Duodenal mucosa (tissue), 2 donors: Measurements from ENCODE around the gene CACNA2D3.

Experiments
- H3K27ac ChIP-seq: one replicate; pipeline ENCODE4 v1.7.0; 2013; ENCODE audit warnings: low read depth, low read length
- H3K27me3 ChIP-seq, 2 donors: one replicate each; pipeline ENCODE4 v1.7.0; 2013; ENCODE audit warnings: low read length in 2 of 2, control low read depth in 1 of 2; ENCODE audit not compliant: insufficient read depth in 2 of 2, control insufficient read depth in 1 of 2
- H3K36me3 ChIP-seq, 2 donors: one replicate each; pipeline ENCODE4 v1.7.0; 2013; ENCODE audit warnings: low read length in 2 of 2, control low read depth in 1 of 2; ENCODE audit not compliant: insufficient read depth in 2 of 2, control insufficient read depth in 1 of 2
- H3K4me1 ChIP-seq, 2 donors: one replicate each; pipeline ENCODE4 v1.7.0; 2013; ENCODE audit warnings: low read length in 2 of 2, control low read depth in 1 of 2; ENCODE audit not compliant: insufficient read depth in 2 of 2, control insufficient read depth in 1 of 2
- H3K4me3 ChIP-seq, 2 donors: one replicate each; pipeline ENCODE4 v1.7.0; 2013; ENCODE audit warnings: low read length in 2 of 2, low read depth in 1 of 2
- H3K9ac ChIP-seq, 2 donors: one replicate each; pipeline ENCODE4 v1.7.0; 2013; ENCODE audit warnings: low read length in 2 of 2, low read depth in 1 of 2
- H3K9me3 ChIP-seq, 2 donors: one replicate each; pipeline ENCODE4 v1.7.0; 2013; ENCODE audit warnings: low read length in 2 of 2, control low read depth in 1 of 2; ENCODE audit not compliant: control insufficient read depth in 1 of 2

Gene CACNA2D3

DNA sequence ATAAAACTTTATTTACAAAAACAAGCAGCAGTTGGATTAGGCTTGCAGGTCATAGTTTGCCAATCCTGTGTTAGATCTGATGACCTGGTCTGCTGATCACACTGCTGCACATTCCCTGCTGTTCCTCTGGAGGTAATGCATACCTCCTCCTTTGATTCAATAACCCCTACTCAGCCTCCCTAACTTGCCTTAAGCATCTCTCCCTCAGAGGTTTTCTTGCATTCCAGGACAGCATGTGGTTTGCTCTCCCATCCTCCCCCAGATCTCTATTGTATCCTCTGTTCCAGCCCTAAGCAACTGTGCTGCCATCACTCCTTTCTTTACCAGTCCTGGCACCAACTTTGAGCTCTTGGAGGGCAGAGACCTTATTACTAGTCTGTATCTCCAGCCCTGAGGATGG is 63.4 kb downstream of the CACNA2D3 start:
- Histone ChIP-seq H3K36me3 (no peaks in the 10 kb centered on the region), H3K9ac (no peak overlapping the region), H3K27me3 (no peaks in the 10 kb centered on the region), H3K4me3 (no peak overlapping the region), H3K4me1 (no peaks in the 10 kb centered on the region), H3K9me3 (no peaks in the 10 kb centered on the region), H3K27ac (no peak overlapping the region)

- H3K27me3 ChIP-seq, result no peaks in the 10 kb centered on the region
- H3K4me3 ChIP-seq, result no peak overlapping the region
- no peaks in the 10 kb centered on the region for H3K9me3 ChIP-seq
- H3K9ac ChIP-seq, result no peak overlapping the region
- H3K36me3 ChIP-seq, result no peaks in the 10 kb centered on the region
- H3K27ac ChIP-seq, result no peak overlapping the region
- no peaks in the 10 kb centered on the region for H3K4me1 ChIP-seq
Observed at GRCh38 chr3:54188176-54188791, 65.9 kb downstream of the CACNA2D3 start.

DNA sequence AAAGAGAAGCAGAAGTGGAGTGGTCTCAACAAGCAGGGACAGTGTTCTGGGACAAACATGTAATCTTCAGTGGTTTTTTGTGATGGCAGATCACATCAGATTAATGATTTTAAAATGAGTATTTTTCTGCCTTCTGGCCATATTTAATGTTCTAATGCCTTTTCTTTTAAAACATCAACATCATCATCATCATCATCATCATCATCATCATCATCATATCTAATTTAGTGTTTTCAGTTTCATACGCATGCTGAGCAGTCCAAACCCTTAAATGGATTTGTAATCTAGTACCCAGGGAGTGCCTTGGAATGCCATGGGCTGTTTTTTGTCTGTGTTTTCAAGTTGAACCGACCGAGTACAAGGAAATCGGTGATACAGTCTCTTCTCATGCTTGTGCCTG is 68.9 kb downstream of the CACNA2D3 start:
- H3K4me1 ChIP-seq, result no peaks in the 10 kb centered on the region
- H3K4me3 ChIP-seq, result no peak overlapping the region
- no peaks in the 10 kb centered on the region for H3K36me3 ChIP-seq
- no peaks in the 10 kb centered on the region for H3K27me3 ChIP-seq
- H3K27ac ChIP-seq, result no peak overlapping the region
- H3K9me3 ChIP-seq, result no peaks in the 10 kb centered on the region
- H3K9ac ChIP-seq, result no peak overlapping the region

DNA sequence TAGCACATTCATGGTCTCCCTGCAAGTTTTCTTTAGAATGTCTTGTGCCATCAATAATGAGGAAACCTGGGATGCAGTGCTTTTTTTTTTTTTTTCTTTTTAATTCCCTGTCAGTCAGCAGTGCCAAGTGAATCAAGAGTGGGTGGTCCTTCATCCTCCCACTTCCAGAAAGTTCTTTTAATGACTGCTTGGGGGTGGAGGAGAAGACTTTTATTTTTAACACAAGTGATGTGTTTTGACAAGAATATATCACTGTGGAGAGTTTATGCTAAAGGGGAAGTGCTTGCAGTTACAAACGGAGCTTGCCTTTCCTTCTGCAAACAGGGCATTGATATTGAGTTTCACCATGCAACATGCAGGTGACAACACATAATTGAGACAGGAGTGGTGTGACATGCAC is 69.7 kb downstream of the CACNA2D3 start:
- Histone ChIP-seq H3K9ac (no peak overlapping the region), H3K9me3 (no peaks in the 10 kb centered on the region)

GRCh38 chr3:54193093-54193492 is 70.7 kb downstream of the CACNA2D3 start:
- Histone ChIP-seq H3K36me3 (no peaks in the 10 kb centered on the region), H3K9ac (no peak overlapping the region), H3K4me3 (no peak overlapping the region), H3K27me3 (no peaks in the 10 kb centered on the region), H3K4me1 (no peaks in the 10 kb centered on the region), H3K9me3 (no peaks in the 10 kb centered on the region), H3K27ac (no peak overlapping the region)

More for the DNA sequence above, 69.7 kb downstream of the CACNA2D3 start:
- no peaks in the 10 kb centered on the region for H3K4me1 ChIP-seq
- H3K36me3 ChIP-seq, result no peaks in the 10 kb centered on the region
- no peaks in the 10 kb centered on the region for H3K27me3 ChIP-seq
- H3K27ac ChIP-seq, result no peak overlapping the region
- H3K4me3 ChIP-seq, result no peak overlapping the region

GRCh38 chr3:54196360-54196991 is 74.1 kb downstream of the CACNA2D3 start:
- Histone ChIP-seq H3K27ac (no peak overlapping the region), H3K9me3 (no peaks in the 10 kb centered on the region), H3K36me3 (no peaks in the 10 kb centered on the region), H3K4me3 (no peak overlapping the region), H3K4me1 (no peaks in the 10 kb centered on the region), H3K27me3 (no peaks in the 10 kb centered on the region), H3K9ac (no peak overlapping the region)

DNA sequence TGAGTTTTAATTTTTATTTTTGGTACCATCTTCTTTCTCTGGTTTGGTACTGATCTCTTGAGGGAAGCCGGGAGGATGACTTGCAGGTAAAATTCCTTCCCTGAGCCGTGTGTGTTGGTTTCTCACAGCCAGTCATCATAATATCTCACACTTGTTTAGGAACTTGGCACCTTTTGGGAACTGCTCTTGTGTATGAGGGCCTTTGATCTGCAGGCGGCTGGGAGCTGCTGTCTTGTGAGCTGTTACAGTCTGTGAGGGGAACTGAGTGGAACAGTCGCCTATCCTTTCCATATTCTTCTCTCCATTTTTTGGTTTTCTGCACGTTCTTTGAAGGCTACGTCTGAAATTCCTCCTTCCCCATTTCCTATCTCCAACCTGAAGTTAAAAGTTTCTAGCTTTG is 75.2 kb downstream of the CACNA2D3 start:
- no peaks in the 10 kb centered on the region for H3K4me1 ChIP-seq
- no peak overlapping the region for H3K9ac ChIP-seq
- H3K4me3 ChIP-seq, result no peak overlapping the region
- no peaks in the 10 kb centered on the region for H3K27me3 ChIP-seq
- H3K27ac ChIP-seq, result no peak overlapping the region
- H3K9me3 ChIP-seq, result no peaks in the 10 kb centered on the region
- no peaks in the 10 kb centered on the region for H3K36me3 ChIP-seq

GRCh38 chr3:54198556-54198955 is 76.2 kb downstream of the CACNA2D3 start:
- Histone ChIP-seq H3K27ac (no peak overlapping the region), H3K9ac (no peak overlapping the region), H3K4me3 (no peak overlapping the region), H3K4me1 (no peaks in the 10 kb centered on the region), H3K27me3 (no peaks in the 10 kb centered on the region), H3K9me3 (no peaks in the 10 kb centered on the region), H3K36me3 (no peaks in the 10 kb centered on the region)

DNA sequence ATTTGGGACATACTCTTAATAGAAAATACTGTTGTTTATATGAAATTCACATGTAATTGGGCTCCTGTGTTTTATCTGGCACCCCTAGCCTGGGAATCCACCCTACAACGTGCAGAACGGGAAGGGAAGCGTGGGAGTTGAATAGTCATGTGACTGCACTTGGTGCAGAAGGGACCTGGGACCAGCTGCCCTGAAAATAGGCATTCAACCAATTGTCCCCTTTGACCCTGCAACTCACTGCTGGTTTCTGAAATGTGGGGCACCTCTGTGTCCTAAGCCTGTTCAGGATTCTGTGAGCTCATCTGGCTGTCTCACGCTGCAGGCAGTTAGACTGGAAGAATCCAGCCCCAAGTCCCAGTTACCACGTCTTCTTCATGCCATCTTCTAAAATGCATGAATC is 79.7 kb downstream of the CACNA2D3 start:
- H3K9ac ChIP-seq, result no peak overlapping the region
- H3K27ac ChIP-seq, result no peak overlapping the region
- no peaks in the 10 kb centered on the region for H3K4me1 ChIP-seq
- H3K36me3 ChIP-seq, result no peaks in the 10 kb centered on the region
- H3K27me3 ChIP-seq, result no peaks in the 10 kb centered on the region
- H3K4me3 ChIP-seq, result no peak overlapping the region
- H3K9me3 ChIP-seq, result no peaks in the 10 kb centered on the region

DNA sequence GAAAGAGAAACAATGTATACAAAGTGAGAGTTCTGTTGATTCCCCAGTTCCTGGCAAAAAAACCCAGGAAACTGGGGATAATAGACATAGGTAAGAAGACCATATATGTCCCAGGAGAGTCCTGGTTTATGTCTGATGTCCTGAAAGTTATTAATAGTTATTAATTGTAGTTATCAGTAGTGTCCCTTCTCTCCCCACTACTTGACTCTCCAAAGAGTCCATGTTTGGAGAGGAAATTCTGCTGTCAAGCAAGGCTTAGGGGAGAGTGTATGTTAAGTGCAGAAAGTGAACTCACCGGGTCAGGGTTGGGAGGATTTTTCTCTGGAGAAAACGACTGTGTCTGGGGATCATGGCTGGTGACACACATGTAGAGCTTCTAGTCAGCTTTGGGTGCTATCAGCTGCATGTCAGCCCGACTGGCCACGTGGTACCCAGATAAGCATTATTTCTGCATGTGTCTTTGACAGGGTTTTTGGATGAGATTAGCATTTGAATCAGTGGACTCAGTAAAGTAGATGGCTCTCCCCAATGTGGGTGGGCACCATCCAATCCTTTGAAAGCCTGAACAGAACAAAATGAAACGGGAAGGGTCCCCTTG is 80.4 kb downstream of the CACNA2D3 start:
- Histone ChIP-seq H3K27ac (no peak overlapping the region), H3K4me3 (no peak overlapping the region), H3K27me3 (no peaks in the 10 kb centered on the region), H3K9ac (no peak overlapping the region), H3K4me1 (no peaks in the 10 kb centered on the region), H3K36me3 (no peaks in the 10 kb centered on the region), H3K9me3 (no peaks in the 10 kb centered on the region)
